ENCODE results near the gene CYP1A1. TPM values are rescaled to one million over a fixed set of nuclear protein-coding genes. Genes with fewer than 3 reads are reported as not detected.
A peak's percentile ranks its signal among the peaks of the same experiment; 100 is the strongest.

The CYP1A1 gene
- total and polyA plus RNA-seq, 2 of the 13 experiments (the other 11 are each of a cell fraction or from before 2014, with no cell fraction given) = 7.9 to 8.0 TPM

DNA sequence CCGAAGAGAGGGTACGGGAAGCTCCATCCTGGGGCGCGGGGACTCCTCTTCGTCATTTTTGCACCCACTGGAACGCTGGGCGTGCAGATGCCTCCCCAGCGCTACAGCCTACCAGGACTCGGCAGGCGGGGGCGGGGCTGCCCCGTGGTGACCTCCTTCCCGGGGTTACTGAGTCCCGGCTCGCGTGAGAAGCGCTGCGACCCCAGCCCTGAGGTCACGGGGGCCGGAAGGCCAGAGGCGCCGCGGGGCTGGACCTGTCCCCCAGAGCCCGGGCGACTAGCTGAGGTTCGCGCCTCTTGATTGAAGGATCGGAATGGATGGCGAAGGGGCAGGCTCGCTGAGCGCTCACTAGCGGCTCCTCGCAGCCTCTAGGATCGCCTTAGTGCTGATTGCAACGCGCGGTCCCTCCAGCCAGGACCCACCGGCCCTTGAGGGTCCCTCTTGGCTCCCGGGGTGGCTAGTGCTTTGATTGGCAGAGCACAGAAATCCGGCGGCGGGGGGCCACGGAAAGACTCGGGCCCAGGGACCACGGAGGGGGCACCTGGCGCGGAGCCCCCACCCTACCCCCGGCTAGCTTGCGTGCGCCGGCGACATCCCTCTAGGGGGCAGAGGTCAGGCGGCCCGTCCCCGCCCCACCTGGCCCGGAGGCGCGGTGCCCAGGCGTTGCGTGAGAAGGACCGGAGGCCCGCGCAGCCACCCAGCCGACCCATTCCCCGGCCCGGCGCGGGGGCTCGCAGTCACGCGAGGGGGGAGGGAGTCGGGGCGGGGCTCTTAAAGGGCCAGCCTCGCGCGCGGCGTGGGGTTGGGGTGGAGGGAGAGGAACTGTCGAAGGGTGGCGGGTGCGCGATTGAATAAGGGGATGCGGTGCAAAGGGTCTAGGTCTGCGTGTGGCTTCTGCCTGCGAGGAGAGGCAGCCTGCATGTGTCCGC, 781 bp upstream of the CYP1A1 start (continued):
- TF ChIP-seq, protein P1, sequence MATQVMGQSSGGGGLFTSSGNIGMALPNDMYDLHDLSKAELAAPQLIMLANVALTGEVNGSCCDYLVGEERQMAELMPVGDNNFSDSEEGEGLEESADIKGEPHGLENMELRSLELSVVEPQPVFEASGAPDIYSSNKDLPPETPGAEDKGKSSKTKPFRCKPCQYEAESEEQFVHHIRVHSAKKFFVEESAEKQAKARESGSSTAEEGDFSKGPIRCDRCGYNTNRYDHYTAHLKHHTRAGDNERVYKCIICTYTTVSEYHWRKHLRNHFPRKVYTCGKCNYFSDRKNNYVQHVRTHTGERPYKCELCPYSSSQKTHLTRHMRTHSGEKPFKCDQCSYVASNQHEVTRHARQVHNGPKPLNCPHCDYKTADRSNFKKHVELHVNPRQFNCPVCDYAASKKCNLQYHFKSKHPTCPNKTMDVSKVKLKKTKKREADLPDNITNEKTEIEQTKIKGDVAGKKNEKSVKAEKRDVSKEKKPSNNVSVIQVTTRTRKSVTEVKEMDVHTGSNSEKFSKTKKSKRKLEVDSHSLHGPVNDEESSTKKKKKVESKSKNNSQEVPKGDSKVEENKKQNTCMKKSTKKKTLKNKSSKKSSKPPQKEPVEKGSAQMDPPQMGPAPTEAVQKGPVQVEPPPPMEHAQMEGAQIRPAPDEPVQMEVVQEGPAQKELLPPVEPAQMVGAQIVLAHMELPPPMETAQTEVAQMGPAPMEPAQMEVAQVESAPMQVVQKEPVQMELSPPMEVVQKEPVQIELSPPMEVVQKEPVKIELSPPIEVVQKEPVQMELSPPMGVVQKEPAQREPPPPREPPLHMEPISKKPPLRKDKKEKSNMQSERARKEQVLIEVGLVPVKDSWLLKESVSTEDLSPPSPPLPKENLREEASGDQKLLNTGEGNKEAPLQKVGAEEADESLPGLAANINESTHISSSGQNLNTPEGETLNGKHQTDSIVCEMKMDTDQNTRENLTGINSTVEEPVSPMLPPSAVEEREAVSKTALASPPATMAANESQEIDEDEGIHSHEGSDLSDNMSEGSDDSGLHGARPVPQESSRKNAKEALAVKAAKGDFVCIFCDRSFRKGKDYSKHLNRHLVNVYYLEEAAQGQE (IDR thresholded peaks at IDR 0.05; ENCODE audit: borderline replicate concordance in 1 of 2, low read depth in 1 of 2, low read length in 2 of 2) = no peak; a peak in 1 of 4 replicates
- TF ChIP-seq LCORL (IDR thresholded peaks at IDR 0.05) (no peak), LCORL (CRISPR knock-in tag; IDR thresholded peaks at IDR 0.05) (peak; percentile 73; the same call in 1 of the 2 replicates), ATM (IDR thresholded peaks at IDR 0.05; ENCODE audit: borderline replicate concordance) (no peak), XRCC5 (optimal IDR thresholded peaks at IDR 0.05; ENCODE audit: low read length) (peak; percentile 17), GATAD2A (CRISPR knock-in tag; IDR thresholded peaks at IDR 0.05) (no peak), KLF9 (CRISPR knock-in tag; IDR thresholded peaks at IDR 0.05; ENCODE audit: low read depth) (no peak), TCF12 (IDR thresholded peaks at IDR 0.05) (no peak), TCF12 (CRISPR knock-in tag; IDR thresholded peaks at IDR 0.05) (no peak), MYNN (CRISPR knock-in tag; IDR thresholded peaks at IDR 0.05; ENCODE audit: low read depth) (no peak), THAP11 (CRISPR knock-in tag; IDR thresholded peaks at IDR 0.05) (0 out of 2 replicates have a peak, but pooled peaks have one; percentile 29), STAT5B (CRISPR knock-in tag; IDR thresholded peaks at IDR 0.05) (no peak), ZNF143 (CRISPR knock-in tag; IDR thresholded peaks at IDR 0.05) (0 out of 2 replicates have a peak, but pooled peaks have one; percentile 9), SMAD1 (CRISPR knock-in tag; IDR thresholded peaks at IDR 0.05; ENCODE audit: borderline replicate concordance, low read depth) (no peak), NONO (IDR thresholded peaks at IDR 0.05) (no peak), NONO (CRISPR knock-in tag; conservative IDR thresholded peaks at IDR 0.05) (peak; percentile 64), ZNF678 (CRISPR knock-in tag; IDR thresholded peaks at IDR 0.05) (no peak), ZNF616 (CRISPR knock-in tag; IDR thresholded peaks at IDR 0.05; ENCODE audit: low read depth) (no peak), CHD2 (IDR thresholded peaks at IDR 0.05; ENCODE audit: low read depth, low read length) (peak; percentile 72)
- TF ChIP-seq, protein P2, sequence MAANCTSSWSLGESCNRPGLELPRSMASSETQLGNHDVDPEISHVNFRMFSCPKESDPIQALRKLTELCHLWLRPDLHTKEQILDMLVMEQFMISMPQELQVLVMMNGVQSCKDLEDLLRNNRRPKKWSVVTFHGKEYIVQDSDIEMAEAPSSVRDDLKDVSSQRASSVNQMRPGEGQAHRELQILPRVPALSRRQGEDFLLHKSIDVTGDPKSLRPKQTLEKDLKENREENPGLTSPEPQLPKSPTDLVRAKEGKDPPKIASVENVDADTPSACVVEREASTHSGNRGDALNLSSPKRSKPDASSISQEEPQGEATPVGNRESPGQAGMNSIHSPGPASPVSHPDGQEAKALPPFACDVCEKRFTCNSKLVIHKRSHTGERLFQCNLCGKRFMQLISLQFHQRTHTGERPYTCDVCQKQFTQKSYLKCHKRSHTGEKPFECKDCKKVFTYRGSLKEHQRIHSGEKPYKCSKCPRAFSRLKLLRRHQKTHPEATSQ (CRISPR knock-in tag; IDR thresholded peaks at IDR 0.05; ENCODE audit: borderline replicate concordance) = no peak
- TF ChIP-seq, protein P3, sequence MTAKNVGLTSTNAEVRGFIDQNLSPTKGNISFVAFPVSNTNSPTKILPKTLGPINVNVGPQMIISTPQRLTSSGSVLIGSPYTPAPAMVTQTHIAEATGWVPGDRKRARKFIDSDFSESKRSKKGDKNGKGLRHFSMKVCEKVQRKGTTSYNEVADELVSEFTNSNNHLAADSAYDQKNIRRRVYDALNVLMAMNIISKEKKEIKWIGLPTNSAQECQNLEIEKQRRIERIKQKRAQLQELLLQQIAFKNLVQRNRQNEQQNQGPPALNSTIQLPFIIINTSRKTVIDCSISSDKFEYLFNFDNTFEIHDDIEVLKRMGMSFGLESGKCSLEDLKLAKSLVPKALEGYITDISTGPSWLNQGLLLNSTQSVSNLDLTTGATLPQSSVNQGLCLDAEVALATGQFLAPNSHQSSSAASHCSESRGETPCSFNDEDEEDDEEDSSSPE (CRISPR knock-in tag; IDR thresholded peaks at IDR 0.05) = 0 out of 2 replicates have a peak, but pooled peaks have one; percentile 24
- TF ChIP-seq, protein P4, sequence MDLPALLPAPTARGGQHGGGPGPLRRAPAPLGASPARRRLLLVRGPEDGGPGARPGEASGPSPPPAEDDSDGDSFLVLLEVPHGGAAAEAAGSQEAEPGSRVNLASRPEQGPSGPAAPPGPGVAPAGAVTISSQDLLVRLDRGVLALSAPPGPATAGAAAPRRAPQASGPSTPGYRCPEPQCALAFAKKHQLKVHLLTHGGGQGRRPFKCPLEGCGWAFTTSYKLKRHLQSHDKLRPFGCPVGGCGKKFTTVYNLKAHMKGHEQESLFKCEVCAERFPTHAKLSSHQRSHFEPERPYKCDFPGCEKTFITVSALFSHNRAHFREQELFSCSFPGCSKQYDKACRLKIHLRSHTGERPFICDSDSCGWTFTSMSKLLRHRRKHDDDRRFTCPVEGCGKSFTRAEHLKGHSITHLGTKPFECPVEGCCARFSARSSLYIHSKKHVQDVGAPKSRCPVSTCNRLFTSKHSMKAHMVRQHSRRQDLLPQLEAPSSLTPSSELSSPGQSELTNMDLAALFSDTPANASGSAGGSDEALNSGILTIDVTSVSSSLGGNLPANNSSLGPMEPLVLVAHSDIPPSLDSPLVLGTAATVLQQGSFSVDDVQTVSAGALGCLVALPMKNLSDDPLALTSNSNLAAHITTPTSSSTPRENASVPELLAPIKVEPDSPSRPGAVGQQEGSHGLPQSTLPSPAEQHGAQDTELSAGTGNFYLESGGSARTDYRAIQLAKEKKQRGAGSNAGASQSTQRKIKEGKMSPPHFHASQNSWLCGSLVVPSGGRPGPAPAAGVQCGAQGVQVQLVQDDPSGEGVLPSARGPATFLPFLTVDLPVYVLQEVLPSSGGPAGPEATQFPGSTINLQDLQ (CRISPR knock-in tag; IDR thresholded peaks at IDR 0.05) = 0 out of 2 replicates have a peak, but pooled peaks have one; percentile 27
